ENCODE measurements around the gene PHTF1.

DNA sequence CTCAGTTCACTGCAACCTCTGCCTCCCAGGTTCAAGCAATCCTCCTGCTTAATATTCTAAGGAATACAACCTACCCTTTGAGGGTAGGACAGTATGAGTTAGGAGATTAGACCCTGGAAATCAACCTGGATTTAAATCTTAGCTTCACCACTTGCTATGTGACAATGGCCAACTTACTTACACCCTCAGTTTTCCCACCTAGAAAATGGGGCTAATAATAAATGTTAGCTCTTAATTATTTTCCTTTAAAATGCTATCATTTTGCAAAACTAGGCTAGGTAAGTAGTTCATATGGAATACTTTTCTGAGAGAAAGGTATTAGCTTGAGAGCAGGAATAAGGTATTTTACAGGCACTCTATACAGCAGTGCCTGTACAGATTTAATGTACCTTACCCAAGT is 110.8 kb downstream of the PHTF1 start:
- TF ChIP-seq, protein P1, sequence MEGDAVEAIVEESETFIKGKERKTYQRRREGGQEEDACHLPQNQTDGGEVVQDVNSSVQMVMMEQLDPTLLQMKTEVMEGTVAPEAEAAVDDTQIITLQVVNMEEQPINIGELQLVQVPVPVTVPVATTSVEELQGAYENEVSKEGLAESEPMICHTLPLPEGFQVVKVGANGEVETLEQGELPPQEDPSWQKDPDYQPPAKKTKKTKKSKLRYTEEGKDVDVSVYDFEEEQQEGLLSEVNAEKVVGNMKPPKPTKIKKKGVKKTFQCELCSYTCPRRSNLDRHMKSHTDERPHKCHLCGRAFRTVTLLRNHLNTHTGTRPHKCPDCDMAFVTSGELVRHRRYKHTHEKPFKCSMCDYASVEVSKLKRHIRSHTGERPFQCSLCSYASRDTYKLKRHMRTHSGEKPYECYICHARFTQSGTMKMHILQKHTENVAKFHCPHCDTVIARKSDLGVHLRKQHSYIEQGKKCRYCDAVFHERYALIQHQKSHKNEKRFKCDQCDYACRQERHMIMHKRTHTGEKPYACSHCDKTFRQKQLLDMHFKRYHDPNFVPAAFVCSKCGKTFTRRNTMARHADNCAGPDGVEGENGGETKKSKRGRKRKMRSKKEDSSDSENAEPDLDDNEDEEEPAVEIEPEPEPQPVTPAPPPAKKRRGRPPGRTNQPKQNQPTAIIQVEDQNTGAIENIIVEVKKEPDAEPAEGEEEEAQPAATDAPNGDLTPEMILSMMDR (IDR thresholded peaks at IDR 0.05; ENCODE audit: low read length), result no peak
- no peak for TF ChIP-seq EZH2 (IDR thresholded peaks at IDR 0.05; ENCODE audit: borderline replicate concordance, low read length)

All from OCI-LY1 (cell line).